Parietal lobe (tissue), 2 donors: Measurements from ENCODE around the gene GAGE12H. TPM values are rescaled to one million over a fixed set of nuclear protein-coding genes. Genes with fewer than 3 reads are reported as not detected.

Experiments used
- small RNA-seq: library from RNA; depleted of rRNA; stranded (forward); fragments of <200 nt; gene quantifications from one replicate; pipeline ENCODE3, GENCODE V24; 2014; ENCODE audit warnings: low replicate concordance
- total RNA-seq: library from RNA; depleted of rRNA; stranded (reverse); fragments of >200 nt; gene quantifications from one replicate; pipeline ENCODE4 v1.2.3, GENCODE V29; 2014

Gene GAGE12H
- not detected for total RNA-seq

GRCh38 chrX:49579649-49580048, at the start of gene GAGE12H:
GAGE12H (plus strand) TSS chrX:49579949; CDS start chrX:49581104, 1,155 bp downstream.

GRCh38 chrX:49531877-49532276, 47.9 kb upstream of the GAGE12H start, which contains the start of gene GAGE12C:
GAGE12C (plus strand) TSS chrX:49532177; CDS start chrX:49533332, 1,155 bp downstream.

GRCh38 chrX:49541433-49541832, 38.3 kb upstream of the GAGE12H start, which contains the start of gene GAGE12D:
GAGE12D (plus strand) TSS chrX:49541733; CDS start chrX:49542888, 1,155 bp downstream.

GRCh38 chrX:49550989-49551388, 28.8 kb upstream of the GAGE12H start, which contains the start of gene GAGE12E:
GAGE12E (plus strand) TSS chrX:49551289; CDS start chrX:49552444, 1,155 bp downstream.

GRCh38 chrX:49560542-49560941, 19.2 kb upstream of the GAGE12H start, which contains the start of gene GAGE12F:
GAGE12F (plus strand) TSS chrX:49560842; CDS start chrX:49561997, 1,155 bp downstream.

GRCh38 chrX:49570100-49570499, 9.6 kb upstream of the GAGE12H start, which contains the start of gene GAGE12G:
GAGE12G (plus strand) TSS chrX:49570400; CDS start chrX:49571555, 1,155 bp downstream.

GRCh38 chrX:49589196-49589595, 9.4 kb downstream of the GAGE12H start, which contains the start of gene GAGE2A:
GAGE2A (plus strand) TSS chrX:49589496; CDS start chrX:49590651, 1,155 bp downstream.

GRCh38 chrX:49598720-49599119, 19.0 kb downstream of the GAGE12H start, which contains the start of gene GAGE1:
GAGE1 (plus strand) TSS chrX:49599020; CDS start chrX:49600175, 1,155 bp downstream.

Small RNA genes within 50 kb of the gene (small RNA-seq; reads per million reads assigned to genes)
- gene GAGE12B: not detected

Other genes starting within 250 kb of the GAGE12H start
- gene GAGE13, start 248.4 kb upstream of the GAGE12H start, total RNA-seq: not detected
- not detected for gene GAGE12C, start 47.8 kb upstream of the GAGE12H start, total RNA-seq
- gene GAGE12D, start 38.2 kb upstream of the GAGE12H start, total RNA-seq: not detected
- not detected for gene GAGE12E, start 28.7 kb upstream of the GAGE12H start, total RNA-seq
- not detected for gene GAGE12F, start 19.1 kb upstream of the GAGE12H start, total RNA-seq
- not detected for gene GAGE12G, start 9.5 kb upstream of the GAGE12H start, total RNA-seq
- gene GAGE2A, start 9.5 kb downstream of the GAGE12H start, total RNA-seq: not detected
- gene GAGE1, start 19.1 kb downstream of the GAGE12H start, total RNA-seq: not detected
- not detected for gene PAGE1, start 116.0 kb downstream of the GAGE12H start, total RNA-seq
- gene PAGE4, start 249.4 kb downstream of the GAGE12H start, total RNA-seq: not detected